HL-60/S4 treated with retinoic acid at 250 ng/mL for 4 days and 3 days (cell line): ENCODE measurements around the gene IGSF11.
"Not testable (repeated sequence)": the region's sequence is repeated elsewhere in the genome, so short reads cannot be mapped to it uniquely, and the experiment has no call there.

Experiments used
- in situ Hi-C: fragments of 300-500 bp; cut with MboI; formaldehyde crosslinking; loops from 2 replicates; pipeline ENCODE4 v1.7.0; 2022; ENCODE audit warnings: low sequenced_read_pairs

The IGSF11 gene

DNA sequence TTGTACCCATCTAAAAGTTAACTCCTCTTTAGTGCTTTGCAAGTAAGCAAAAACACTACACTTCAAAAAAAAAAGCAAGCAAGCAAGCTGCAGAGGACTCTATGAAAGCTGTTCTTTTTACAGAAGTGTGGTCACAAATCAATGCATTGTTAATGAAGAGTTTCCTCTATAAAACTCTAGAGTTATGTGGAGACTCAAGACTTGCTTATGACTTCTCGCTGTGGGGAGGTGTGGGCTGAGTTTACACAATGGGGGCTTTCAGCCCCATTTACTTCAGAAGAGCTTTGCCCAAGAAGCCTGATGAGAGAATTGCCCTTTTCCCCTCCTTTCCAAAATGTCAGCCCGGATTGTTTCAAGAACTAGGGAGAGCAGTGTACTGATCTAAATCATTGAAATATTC, 144.4 kb downstream of the IGSF11 start:
- in situ Hi-C loops: loop anchor here (25.0 kb wide), 2 partner anchors 672 to 797 kb away; partner anchors contain the start of genes CD80 and COX17

DNA sequence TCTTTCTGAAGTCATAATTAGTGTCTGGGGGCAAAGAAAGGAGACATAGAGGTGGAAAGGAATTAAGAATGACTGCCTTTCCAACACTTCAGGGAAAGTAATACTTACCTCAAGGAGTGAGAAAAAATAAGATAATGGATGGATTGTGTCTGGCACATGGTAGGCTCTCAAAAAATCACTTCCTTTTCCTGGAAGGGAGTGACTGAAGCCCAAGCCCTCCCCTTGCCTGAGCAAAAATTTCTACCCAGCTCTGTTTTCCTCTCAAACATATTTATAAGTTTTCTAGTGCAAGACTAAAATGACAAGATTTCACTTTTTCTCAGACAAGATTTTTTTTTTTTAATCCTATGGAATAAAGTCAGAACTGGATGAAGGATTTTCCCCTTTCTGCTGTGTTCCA, 145.0 kb downstream of the IGSF11 start:
- in situ Hi-C loops: loop anchor here (25.0 kb wide), 2 partner anchors 673 to 798 kb away; partner anchors contain the start of genes CD80 and COX17

DNA sequence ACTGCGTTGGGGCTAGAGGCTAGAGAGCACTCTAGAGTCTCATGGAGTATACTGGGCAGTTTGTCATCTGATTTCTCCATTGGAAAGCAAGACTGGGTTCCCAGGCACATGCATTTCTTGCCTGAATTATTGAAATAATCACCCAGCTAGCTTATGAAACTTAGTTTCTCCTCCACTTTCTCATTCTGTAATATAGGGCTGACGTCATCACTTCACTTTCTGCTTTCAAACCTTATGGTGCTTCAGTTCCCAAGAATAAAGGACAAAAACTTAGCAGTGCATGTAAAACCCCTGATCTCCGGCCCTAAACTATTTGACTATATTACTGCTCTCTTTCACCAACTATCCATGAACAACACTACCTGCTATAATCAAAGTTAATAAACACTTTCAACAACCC, 147.9 kb downstream of the IGSF11 start:
- in situ Hi-C loops: loop anchor here (25.0 kb wide), 2 partner anchors 676 to 801 kb away; partner anchors contain the start of genes CD80 and COX17

DNA sequence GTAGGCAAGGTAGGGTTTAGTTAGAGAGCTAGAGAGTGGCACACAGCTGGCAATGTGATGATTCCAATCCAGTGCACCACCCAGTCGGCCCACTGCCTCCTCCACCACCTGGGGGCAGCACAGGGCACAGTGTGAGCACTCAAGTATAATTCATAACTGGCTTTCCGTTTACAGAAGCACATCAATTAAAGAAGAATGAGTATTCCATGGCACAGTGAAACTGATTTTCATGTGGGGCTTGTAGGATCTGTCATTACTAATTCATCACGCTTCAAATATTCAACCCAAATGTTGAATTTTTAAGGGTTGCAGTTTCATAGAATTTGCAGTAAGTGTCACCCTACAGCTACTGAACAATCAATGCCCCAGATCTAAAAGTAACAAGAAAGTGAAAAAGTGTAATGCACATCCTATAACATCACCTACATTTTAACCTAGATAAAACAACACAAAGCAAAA, 149.9 kb downstream of the IGSF11 start:
- in situ Hi-C loops: loop anchor here (25.0 kb wide), 2 partner anchors 678 to 803 kb away; partner anchors contain the start of genes CD80 and COX17

DNA sequence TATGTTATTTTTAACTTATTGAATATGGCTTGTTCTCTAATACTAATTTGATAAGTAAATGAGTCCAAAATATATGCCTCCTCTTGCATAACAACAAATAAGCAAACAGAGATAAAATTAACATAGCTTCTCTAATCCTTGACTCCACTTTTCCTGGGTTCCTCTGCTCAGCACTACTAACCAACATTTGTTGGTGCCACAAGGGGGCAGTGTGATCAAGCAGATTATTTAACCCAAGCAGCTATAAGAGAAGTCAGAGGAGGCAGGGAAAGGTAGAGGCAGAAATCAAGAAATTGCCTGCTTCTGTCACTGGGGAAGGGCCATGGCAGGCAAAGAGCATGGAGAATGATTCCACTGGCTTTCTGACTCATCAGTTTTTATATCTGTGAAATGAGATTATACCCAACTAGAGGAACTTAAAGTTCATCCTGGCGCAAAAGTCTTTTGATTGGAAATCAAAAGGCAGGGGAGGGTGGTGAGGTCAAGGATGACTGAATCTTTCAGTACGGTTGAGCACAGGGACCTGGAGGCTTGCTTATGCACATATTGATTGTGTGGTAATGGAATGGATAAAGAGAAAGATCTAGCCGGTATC, 152.2 kb downstream of the IGSF11 start:
- in situ Hi-C loops: loop anchor here (25.0 kb wide), 2 partner anchors 680 to 805 kb away; partner anchors contain the start of genes CD80 and COX17

GRCh38 chr3:118868051-118868450, 166.6 kb downstream of the IGSF11 start:
- in situ Hi-C loops: no loop called here

DNA sequence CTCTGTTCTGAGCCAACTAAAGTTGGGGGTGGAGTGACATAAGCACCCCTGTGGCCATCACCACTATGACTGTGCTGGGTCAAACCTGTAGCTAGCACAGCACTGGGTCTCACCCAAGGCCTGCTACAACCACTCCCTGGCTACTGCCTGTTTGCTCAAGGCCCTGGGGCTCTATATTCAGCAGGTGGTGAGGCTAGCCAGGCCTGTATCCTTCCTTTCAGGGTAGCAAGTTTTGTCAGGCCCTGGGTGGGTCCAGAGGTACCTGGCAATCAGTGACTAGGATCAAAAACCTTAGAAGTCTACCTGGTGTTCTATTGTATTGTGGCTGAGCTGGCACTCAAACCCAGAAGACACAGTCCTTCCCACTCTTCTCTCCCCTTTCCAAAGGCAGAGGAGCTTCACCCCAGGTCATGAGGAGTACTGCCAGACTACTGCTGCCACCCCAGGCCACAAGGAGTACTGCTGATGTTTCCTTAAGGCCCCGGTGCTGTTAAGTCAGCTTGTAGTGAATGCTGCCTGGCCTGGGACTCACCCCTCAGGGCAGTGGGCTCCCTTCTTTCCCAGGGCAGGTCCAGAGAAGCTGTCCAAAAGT, 170.8 kb downstream of the IGSF11 start:
- in situ Hi-C loops: no loop called here

DNA sequence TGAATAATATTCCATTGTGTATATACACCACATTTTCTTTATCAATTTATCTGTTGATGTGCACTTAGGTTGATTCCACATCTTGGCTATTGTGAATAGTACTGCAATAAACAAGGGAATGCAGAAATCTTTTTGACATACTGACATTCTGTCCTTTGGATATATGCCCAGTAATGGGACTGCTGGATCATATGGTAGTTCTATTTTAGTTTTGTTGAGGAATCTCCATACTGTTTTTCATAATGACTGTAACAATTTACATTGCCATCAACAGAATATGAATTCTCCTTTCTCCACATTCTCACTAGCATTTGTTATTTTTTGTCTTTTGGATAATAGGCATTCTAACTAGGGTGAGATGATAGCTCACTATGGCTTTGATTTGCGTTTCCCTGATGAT, 174.7 kb downstream of the IGSF11 start:
- in situ Hi-C loops: no loop called here

DNA sequence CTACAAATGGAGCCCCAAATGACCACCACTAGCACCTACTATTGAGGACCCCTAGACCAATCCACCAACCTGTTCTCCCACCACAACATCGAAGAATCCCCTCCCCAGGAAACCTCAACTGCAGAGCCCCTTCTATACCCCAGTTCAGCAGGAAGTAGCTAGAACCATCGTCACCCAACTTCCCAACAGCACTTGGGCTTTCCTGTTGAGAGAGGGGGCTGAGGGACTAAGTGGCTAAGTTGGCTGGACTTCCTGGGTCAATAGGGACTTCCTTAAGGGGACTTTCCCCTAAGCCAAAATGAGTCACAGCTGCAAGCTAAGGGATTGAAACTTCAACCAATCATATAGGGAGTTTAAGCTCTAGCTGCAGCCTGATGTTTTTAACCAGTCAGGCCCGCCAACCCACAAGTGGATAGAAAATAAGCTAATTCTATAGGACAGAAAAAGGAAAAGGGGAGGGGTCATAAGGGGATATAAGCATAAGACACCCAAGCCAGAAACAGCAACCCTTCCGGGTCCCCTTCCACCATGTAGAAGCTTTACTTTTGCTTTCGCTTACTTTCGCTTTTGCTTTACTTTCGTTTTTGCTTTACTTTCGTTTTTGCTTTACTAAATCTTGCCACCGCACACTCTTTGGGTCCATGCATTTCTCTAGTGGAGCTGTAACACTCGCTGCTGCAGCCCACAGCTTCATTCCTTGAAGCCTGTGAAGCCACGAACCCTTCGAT, 183.0 kb downstream of the IGSF11 start:
- in situ Hi-C loops: not testable (repeated sequence)

DNA sequence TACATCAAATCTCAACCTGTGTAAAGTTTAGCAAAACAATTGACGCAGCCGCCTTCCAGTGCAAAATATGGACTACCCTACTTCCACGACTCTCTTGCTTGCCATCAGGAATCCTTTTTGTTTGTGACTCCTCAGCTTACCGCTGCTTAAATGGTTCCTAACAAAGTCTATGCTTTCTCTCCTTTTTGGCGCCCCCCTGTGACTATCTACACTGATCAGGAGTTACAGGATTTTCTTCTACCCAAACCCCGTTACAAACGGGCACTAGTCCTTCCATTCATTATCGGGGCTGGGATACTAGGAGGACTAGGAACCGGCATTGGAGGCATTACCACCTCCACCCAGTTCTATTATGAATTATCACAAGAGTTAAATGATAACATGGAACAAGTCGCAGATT, 184.0 kb downstream of the IGSF11 start:
- in situ Hi-C loops: no loop called here
